K562 (cell line): ENCODE measurements around the gene PRTFDC1. TPM values are rescaled to one million over a fixed set of nuclear protein-coding genes. Genes with fewer than 3 reads are reported as not detected.

ENCODE experiments used
- CBFB ChIP-seq: sonication (generic); formaldehyde crosslinking; IDR thresholded peaks from 2 replicates; pipeline ENCODE4 v1.4.0; 2020; ENCODE audit warnings: mild to moderate bottlenecking, missing genetic modification reagents
- CUX1 ChIP-seq: fragments of 200-800 bp; sonication (Bioruptor generic); IDR thresholded peaks from 2 replicates; pipeline ENCODE4 v1.6.1; 2016; ENCODE audit warnings: missing genetic modification characterization, missing compliant biosample characterization
- FOSL1 ChIP-seq: fragments of 200-800 bp; sonication (Bioruptor generic); conservative IDR thresholded peaks from 2 replicates; pipeline ENCODE4 v1.6.1; 2016; ENCODE audit warnings: missing genetic modification characterization, missing compliant biosample characterization
- HNRNPL ChIP-seq: fragments of 200-400 bp; formaldehyde crosslinking; IDR thresholded peaks from 2 replicates; pipeline ENCODE4 v1.6.1; 2017; ENCODE audit warnings: low read depth, mild to moderate bottlenecking, low read length
- KDM2B ChIP-seq: fragments of 250-450 bp; sonication (Bioruptor Pico); IDR thresholded peaks from 2 replicates; pipeline ENCODE4 v1.8.0; 2021; ENCODE audit warnings: mild to moderate bottlenecking, moderate library complexity
- MNT ChIP-seq, 2 experiments: fragments of 450-650 bp; conservative IDR thresholded peaks; 2 replicates each; pipeline ENCODE4 v1.6.1; 2017; ENCODE audit warnings: mild to moderate bottlenecking in 2 of 2, moderate library complexity in 2 of 2
- NFRKB ChIP-seq: fragments of 450-650 bp; IDR thresholded peaks from 2 replicates; pipeline ENCODE4 v1.6.1; 2016; ENCODE audit warnings: low read depth
- PTTG1 ChIP-seq: fragments of 450-650 bp; IDR thresholded peaks from 2 replicates; pipeline ENCODE4 v1.6.1; 2016; ENCODE audit warnings: low read depth, mild to moderate bottlenecking, missing genetic modification characterization, missing compliant biosample characterization
- SNRNP70 ChIP-seq: fragments of 200-400 bp; formaldehyde crosslinking; optimal IDR thresholded peaks from 2 replicates; pipeline ENCODE3; 2017; ENCODE audit warnings: low read depth, low read length
- ZBED1 ChIP-seq: IDR thresholded peaks from 2 replicates; pipeline ENCODE4 v1.6.1; 2014
- ZNF165 ChIP-seq: fragments of 250-450 bp; sonication (Bioruptor Pico); IDR thresholded peaks from 2 replicates; pipeline ENCODE4 v1.4.0; 2020; ENCODE audit warnings: borderline replicate concordance
- ZNF274 ChIP-seq: IDR thresholded peaks from 2 replicates; pipeline ENCODE4 v1.6.1; 2011; ENCODE audit warnings: low read depth, mild to moderate bottlenecking, low read length, moderate library complexity, borderline replicate concordance
- ZNF766 ChIP-seq: fragments of 200-800 bp; sonication (Bioruptor generic); conservative IDR thresholded peaks from 2 replicates; pipeline ENCODE4 v1.6.1; 2016; ENCODE audit warnings: missing genetic modification characterization, missing compliant biosample characterization
- polyA plus RNA-seq, 8 experiments: library from polyadenylated mRNA; depleted of rRNA in 4 of 8; stranded (reverse) in 5 of 8; unstranded in 3 of 8; fragments of >200 nt; fragmentation: Nextera tagmentation in 2 of 8; fragmentation: Illumina TruSeq in 1 of 8; extraction: Ambion mirVana in 2 of 8; extraction: Trizol in 1 of 8; gene quantifications; 2 replicates each; pipeline versions ENCODE4 v1.2.1 to v1.2.3, GENCODE V29; 2011 to 2014; ENCODE audit warnings: inconsistent platforms in 1 of 8, missing spikeins in 1 of 8
- total RNA-seq, 7 experiments: library from RNA; depleted of rRNA in 6 of 7; stranded (reverse); fragments of >200 nt in 6 of 7; fragmentation: Illumina TruSeq in 2 of 7; extraction: Trizol in 2 of 7; gene quantifications; 2 replicates each; pipeline versions ENCODE4 v1.2.1 to v1.2.3, GENCODE V29; 2011 to 2021; ENCODE audit warnings: low replicate concordance in 1 of 7
- TF ChIP-seq, protein P1 (sequence below): fragments of 450-650 bp; IDR thresholded peaks from 2 replicates; pipeline ENCODE4 v1.6.1; 2016; ENCODE audit warnings: antibody characterized with exemption

The PRTFDC1 gene
- total and polyA plus RNA-seq, 9 of the 15 experiments (the other 6 are each of a cell fraction or from before 2014, with no cell fraction given), result 7.0 to 27.6 (median 10.0) TPM

DNA sequence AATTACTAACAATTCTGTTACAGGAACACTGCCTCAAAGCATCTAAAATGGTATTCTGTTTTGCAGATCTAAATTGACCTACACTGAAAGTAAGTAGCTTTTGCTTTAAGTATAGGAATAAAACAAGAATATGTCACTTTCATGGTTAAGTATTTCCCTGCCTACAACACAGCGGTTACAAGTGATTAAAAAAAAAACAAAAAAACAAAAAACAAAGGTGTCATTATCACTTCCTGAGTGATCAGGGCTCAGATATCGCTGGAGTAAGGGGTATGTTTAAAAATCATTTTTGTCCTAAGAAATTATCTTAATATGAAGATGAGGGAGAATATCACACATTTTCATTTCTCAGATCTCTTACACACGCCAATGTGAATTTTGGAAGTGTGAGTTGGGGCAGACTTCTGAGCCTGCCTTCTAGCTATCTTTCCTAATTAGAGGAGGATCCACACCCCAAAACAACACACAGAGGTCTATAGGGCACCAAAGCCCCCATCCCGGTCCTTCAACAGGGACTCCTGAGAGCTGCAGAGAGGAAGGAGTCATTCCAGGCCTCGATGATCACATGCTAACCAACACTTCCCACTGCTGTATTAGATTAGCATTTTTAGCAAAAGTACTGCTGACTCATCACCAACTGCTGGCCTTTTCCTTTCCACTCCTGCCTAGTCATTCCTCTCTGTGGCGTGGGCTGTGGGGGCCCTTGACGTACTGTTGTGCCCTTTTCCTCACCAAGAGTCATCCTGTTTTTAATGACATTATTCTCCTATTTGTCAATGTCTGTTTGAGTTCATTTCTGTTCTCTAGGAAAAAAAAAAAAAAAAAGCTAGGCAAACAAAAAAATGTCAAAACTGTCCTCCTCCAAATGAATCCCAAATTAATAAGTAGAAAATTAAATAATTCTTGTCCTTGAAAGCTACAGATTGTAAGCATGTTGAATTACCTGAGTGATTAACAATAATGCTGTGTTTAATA is 31.2 kb downstream of the PRTFDC1 start (continued):
- TF ChIP-seq, protein P1, sequence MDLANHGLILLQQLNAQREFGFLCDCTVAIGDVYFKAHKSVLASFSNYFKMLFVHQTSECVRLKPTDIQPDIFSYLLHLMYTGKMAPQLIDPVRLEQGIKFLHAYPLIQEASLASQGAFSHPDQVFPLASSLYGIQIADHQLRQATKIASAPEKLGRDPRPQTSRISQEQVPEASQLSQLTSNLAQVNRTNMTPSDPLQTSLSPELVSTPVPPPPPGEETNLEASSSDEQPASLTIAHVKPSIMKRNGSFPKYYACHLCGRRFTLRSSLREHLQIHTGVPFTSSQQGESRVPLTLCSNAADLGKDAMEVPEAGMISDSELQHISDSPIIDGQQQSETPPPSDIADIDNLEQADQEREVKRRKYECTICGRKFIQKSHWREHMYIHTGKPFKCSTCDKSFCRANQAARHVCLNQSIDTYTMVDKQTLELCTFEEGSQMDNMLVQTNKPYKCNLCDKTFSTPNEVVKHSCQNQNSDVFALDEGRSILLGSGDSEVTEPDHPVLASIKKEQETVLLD, result peak; percentile 56; the same call in 1 of the 2 replicates
- TF ChIP-seq FOSL1, result peak; percentile 94
- TF ChIP-seq CUX1 (CRISPR knock-in tag), result no peak; the same call in 1 of the 2 replicates
- TF ChIP-seq ZNF165 (CRISPR knock-in tag), result 0 out of 2 replicates have a peak, but pooled peaks have one; percentile 28
- TF ChIP-seq CBFB (CRISPR knock-in tag), result no peak
- peak; percentile 58; the same call in 1 of the 2 replicates for TF ChIP-seq PTTG1 (tag)
- no peak for TF ChIP-seq ZNF274
- TF ChIP-seq HNRNPL, result no peak
- TF ChIP-seq NFRKB, result peak; percentile 79
- no peak for TF ChIP-seq ZBED1
- no peak for TF ChIP-seq SNRNP70
- TF ChIP-seq KDM2B, result 0 out of 2 replicates have a peak, but pooled peaks have one; percentile 12
- TF ChIP-seq ZNF766 (CRISPR knock-in tag), result peak; percentile 94
- peak; percentile 30 to 63; a peak in 1 of 4 replicates for TF ChIP-seq MNT (conservative IDR thresholded peaks at IDR 0.05)
